Measurements from ENCODE around the gene FAM168A. TPM values are rescaled to one million over a fixed set of nuclear protein-coding genes. Genes with fewer than 3 reads are reported as not detected.

The FAM168A gene
- total and polyA plus RNA-seq, 10 donors, result 2.7 to 33.2 (median 22.7) TPM

DNA sequence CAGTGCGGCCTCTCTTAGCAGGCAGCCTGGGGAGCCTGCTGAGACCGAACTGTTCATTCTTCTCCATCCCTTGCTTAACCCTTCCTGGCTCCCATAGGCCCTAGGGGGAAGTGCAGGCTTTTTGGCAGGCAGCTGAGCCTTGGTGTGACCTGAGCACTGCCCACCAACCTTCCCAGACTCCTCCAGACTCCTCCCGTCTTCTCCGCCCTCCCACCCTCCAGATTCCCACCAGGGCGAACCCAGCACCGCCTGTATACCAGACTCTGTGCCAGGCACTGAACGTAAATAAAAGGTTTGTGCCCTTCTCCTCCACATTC, 213.8 kb downstream of the FAM168A start:
- DNase-seq, result no peak
- H3K4me1 ChIP-seq, result peaks cover 75 to 100% (median 100%) of the 10 kb centered on the region in 6 donors

DNA sequence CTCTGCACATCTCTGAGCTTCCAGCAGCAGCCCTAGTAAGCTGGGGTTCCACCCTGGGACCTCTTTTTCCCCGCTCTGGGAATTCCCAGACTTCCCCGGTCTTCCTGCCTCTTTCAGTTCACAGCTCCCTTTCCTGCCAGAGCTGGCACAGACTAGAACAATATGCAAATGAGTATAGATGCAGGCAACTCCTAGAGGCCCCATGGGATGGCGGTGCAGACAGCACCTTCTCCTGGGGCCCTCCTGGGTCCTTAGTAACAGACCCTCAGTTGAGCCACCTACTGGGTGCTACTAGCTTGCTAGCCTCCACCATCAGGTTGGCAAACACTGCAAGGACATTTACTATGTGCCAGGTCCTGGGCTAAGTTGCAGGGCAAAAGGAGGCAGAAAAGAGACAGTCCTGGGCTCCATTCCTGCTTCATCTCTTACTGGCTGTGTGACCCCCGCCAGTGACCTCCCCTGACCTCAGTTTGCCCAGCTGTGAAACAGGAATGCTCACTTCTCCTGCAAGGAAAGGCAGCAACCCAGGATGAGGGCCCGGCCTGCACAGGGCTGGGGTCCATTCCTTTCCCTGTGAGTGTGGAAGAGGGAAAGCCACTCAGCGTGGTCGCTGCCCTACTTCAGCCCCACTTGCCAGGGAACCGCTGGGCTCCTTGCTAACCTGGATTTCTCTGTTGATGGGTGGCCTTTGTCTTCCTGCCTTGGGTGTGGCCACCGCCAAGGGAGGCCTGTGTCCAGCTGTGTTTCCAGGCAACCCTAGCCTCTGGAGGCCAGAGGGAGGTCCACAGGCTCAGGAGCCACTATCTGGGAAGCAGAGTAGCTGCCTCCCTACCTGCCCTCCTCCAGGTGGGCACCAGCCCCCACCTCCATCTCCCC, 214.4 kb downstream of the FAM168A start:
- H3K4me3 ChIP-seq, result peak overlapping the region in 2 of 8 donors; percentile 6 to 87
- peaks cover 70 to 100% (median 100%) of the 10 kb centered on the region in 6 donors for H3K4me1 ChIP-seq
- peak overlapping the region; percentile 68 to 99 (median 96) for H3K27ac ChIP-seq
- peaks cover 0 to 17% (median 0%) of the 10 kb centered on the region in 6 donors for H3K36me3 ChIP-seq
- TF ChIP-seq POLR2A (IDR thresholded peaks at IDR 0.05) (no peak), POLR2AphosphoS5 (IDR thresholded peaks at IDR 0.05) (no peak)
- TF ChIP-seq, protein P1, sequence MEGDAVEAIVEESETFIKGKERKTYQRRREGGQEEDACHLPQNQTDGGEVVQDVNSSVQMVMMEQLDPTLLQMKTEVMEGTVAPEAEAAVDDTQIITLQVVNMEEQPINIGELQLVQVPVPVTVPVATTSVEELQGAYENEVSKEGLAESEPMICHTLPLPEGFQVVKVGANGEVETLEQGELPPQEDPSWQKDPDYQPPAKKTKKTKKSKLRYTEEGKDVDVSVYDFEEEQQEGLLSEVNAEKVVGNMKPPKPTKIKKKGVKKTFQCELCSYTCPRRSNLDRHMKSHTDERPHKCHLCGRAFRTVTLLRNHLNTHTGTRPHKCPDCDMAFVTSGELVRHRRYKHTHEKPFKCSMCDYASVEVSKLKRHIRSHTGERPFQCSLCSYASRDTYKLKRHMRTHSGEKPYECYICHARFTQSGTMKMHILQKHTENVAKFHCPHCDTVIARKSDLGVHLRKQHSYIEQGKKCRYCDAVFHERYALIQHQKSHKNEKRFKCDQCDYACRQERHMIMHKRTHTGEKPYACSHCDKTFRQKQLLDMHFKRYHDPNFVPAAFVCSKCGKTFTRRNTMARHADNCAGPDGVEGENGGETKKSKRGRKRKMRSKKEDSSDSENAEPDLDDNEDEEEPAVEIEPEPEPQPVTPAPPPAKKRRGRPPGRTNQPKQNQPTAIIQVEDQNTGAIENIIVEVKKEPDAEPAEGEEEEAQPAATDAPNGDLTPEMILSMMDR (IDR thresholded peaks at IDR 0.05 in 8 of 11, conservative IDR thresholded peaks at IDR 0.05 in 3 of 11), result peak in 2 of 11 experiments; percentile 10 to 15
- DNase-seq, result no peak
- no peaks in the 10 kb centered on the region for H3K27me3 ChIP-seq (replicated peaks in 1 of 7)
- WGBS, 5 donors, result 22 to 59% (median 56%) methylated on average over 5 to 9 of the region's 9 CpGs
- intact Hi-C loops (cut with DNase I; ENCODE audit: low total_unique reads), result no loop called here
- H3K9me3 ChIP-seq, result no peaks in the 10 kb centered on the region

More for the DNA sequence above, 213.8 kb downstream of the FAM168A start:
- no peaks in the 10 kb centered on the region for H3K27me3 ChIP-seq (replicated peaks in 1 of 7)
- peak in 1 of 3 donors; percentile 37 for TF ChIP-seq POLR2AphosphoS5 (IDR thresholded peaks at IDR 0.05)
- TF ChIP-seq, protein P1 (IDR thresholded peaks at IDR 0.05 in 8 of 11, conservative IDR thresholded peaks at IDR 0.05 in 3 of 11), result no peak
- no peak for TF ChIP-seq POLR2A (IDR thresholded peaks at IDR 0.05)
- peak overlapping the region in 1 of 8 donors; percentile 87 for H3K4me3 ChIP-seq
- 79 to 90% (median 81%) methylated on average over 7 of the region's 7 CpGs for WGBS, 5 donors
- no peaks in the 10 kb centered on the region for H3K9me3 ChIP-seq
- H3K27ac ChIP-seq, result peak overlapping the region; percentile 68 to 99 (median 96)
- intact Hi-C loops (cut with DNase I; ENCODE audit: low total_unique reads), result no loop called here
- peaks cover 0 to 17% (median 0%) of the 10 kb centered on the region in 6 donors for H3K36me3 ChIP-seq

GRCh38 chr11:73382747-73383146, 215.2 kb downstream of the FAM168A start:
- Histone ChIP-seq H3K27me3 (replicated peaks in 1 of 7) (no peaks in the 10 kb centered on the region), H3K27ac (peak overlapping the region; percentile 68 to 99 (median 96)), H3K4me1 (peaks cover 69 to 100% (median 100%) of the 10 kb centered on the region in 6 donors), H3K36me3 (peaks cover 0 to 17% (median 0%) of the 10 kb centered on the region in 6 donors), H3K4me3 (peak overlapping the region in 2 of 8 donors; percentile 6 to 87), H3K9me3 (no peaks in the 10 kb centered on the region)
- intact Hi-C loops (cut with DNase I; ENCODE audit: low total_unique reads), result no loop called here
- 40 to 68% (median 42%) methylated on average over 3 of the region's 3 CpGs for WGBS, 5 donors
- DNase-seq, result no peak
- no peak for TF ChIP-seq POLR2A (IDR thresholded peaks at IDR 0.05)
- TF ChIP-seq POLR2AphosphoS5 (IDR thresholded peaks at IDR 0.05), result peak in 1 of 3 donors; percentile 24

GRCh38 chr11:73382183-73382582, 215.7 kb downstream of the FAM168A start:
- no peak for DNase-seq
- H3K9me3 ChIP-seq, result no peaks in the 10 kb centered on the region
- TF ChIP-seq POLR2AphosphoS5 (IDR thresholded peaks at IDR 0.05) (no peak), POLR2A (IDR thresholded peaks at IDR 0.05) (no peak)
- TF ChIP-seq, protein P1 (IDR thresholded peaks at IDR 0.05 in 8 of 11, conservative IDR thresholded peaks at IDR 0.05 in 3 of 11), result no peak
- H3K27ac ChIP-seq, result peak overlapping the region; percentile 68 to 99 (median 96)
- H3K36me3 ChIP-seq, result peaks cover 0 to 17% (median 0%) of the 10 kb centered on the region in 6 donors
- peaks cover 63 to 100% (median 100%) of the 10 kb centered on the region in 6 donors for H3K4me1 ChIP-seq
- WGBS, 5 donors, result 85 to 97% (median 90%) methylated on average over 5 to 7 of the region's 7 CpGs
- no peaks in the 10 kb centered on the region for H3K27me3 ChIP-seq (replicated peaks in 1 of 7)
- intact Hi-C loops (cut with DNase I; ENCODE audit: low total_unique reads), result no loop called here
- H3K4me3 ChIP-seq, result peak overlapping the region in 1 of 8 donors; percentile 87

Measured in spleen (tissue), 11 donors.